MM.1S (cell line): ENCODE data around the gene DCAF6.

Experiments
- EZH2 ChIP-seq: fragments of 300-600 bp; sonication (generic); optimal IDR thresholded peaks from 2 replicates; pipeline ENCODE3; 2017; ENCODE audit warnings: low read depth, mild to moderate bottlenecking, antibody characterized with exemption, low read length, mixed read lengths
- EZH2phosphoT487 ChIP-seq: fragments of 300-600 bp; sonication (generic); IDR thresholded peaks from 2 replicates; pipeline ENCODE4 v1.6.1; 2018; ENCODE audit warnings: antibody characterized with exemption, low read length
- TF ChIP-seq, protein P1 (sequence below): fragments of 300-600 bp; sonication (generic); IDR thresholded peaks from 2 replicates; pipeline ENCODE4 v1.5.1; 2016; ENCODE audit warnings: antibody characterized with exemption, low read length, mixed read lengths

DNA sequence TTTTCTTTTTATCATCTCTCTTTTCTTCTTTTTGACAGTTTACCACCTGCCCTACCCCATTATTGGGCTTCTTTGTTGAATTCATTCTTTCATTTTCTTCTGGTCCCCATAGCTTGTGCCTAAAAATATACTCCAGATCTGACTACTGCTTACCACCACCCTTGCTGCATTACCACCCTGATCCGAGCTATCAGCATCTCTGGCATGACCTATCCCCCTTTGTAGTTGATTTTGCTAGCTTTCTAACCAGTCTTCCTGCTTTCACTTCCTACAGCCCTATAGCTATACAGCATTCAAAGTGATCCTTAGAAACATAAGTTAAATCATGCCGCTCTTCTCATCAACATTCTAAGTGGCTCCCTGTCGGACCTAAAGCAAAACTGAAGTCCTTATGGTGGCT, 59.8 kb downstream of the DCAF6 start:
- TF ChIP-seq, protein P1, sequence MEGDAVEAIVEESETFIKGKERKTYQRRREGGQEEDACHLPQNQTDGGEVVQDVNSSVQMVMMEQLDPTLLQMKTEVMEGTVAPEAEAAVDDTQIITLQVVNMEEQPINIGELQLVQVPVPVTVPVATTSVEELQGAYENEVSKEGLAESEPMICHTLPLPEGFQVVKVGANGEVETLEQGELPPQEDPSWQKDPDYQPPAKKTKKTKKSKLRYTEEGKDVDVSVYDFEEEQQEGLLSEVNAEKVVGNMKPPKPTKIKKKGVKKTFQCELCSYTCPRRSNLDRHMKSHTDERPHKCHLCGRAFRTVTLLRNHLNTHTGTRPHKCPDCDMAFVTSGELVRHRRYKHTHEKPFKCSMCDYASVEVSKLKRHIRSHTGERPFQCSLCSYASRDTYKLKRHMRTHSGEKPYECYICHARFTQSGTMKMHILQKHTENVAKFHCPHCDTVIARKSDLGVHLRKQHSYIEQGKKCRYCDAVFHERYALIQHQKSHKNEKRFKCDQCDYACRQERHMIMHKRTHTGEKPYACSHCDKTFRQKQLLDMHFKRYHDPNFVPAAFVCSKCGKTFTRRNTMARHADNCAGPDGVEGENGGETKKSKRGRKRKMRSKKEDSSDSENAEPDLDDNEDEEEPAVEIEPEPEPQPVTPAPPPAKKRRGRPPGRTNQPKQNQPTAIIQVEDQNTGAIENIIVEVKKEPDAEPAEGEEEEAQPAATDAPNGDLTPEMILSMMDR, result no peak
- TF ChIP-seq EZH2 (no peak), EZH2phosphoT487 (no peak)
